Measurements from ENCODE around the gene GCN1. TPM values are rescaled to one million over a fixed set of nuclear protein-coding genes. Genes with fewer than 3 reads are reported as not detected.
"Not testable (repeated sequence)": the region's sequence is repeated elsewhere in the genome, so short reads cannot be mapped to it uniquely, and the experiment has no call there.

GCN1 gene
- total RNA-seq, 1 donor from 2014 or later = 77.2 TPM

GRCh38 chr12:120240495-120240833 is 45.9 kb upstream of the GCN1 start:
- Histone ChIP-seq H3K4me3 (no peak overlapping the region), H3K9me3 (no peaks in the 10 kb centered on the region), H3K27me3 (no peaks in the 10 kb centered on the region), H3K27ac (peak overlapping the region; percentile 53), H3K4me1 (peaks cover 70% of the 10 kb centered on the region), H3K36me3 (no peaks in the 10 kb centered on the region)
- TF ChIP-seq CTCF (IDR thresholded peaks at IDR 0.05) = no peak
- intact Hi-C loops (cut with DNase I) = no loop called here
- DNase-seq = no peak
- ATAC-seq = no peak

- ATAC-seq (no peak), DNase-seq (no peak)
- peaks cover 76% of the 10 kb centered on the region for H3K4me1 ChIP-seq
- TF ChIP-seq CTCF (IDR thresholded peaks at IDR 0.05) = no peak
- intact Hi-C loops (cut with DNase I) = no loop called here
- no peaks in the 10 kb centered on the region for H3K36me3 ChIP-seq
- H3K27me3 ChIP-seq = no peaks in the 10 kb centered on the region
- no peaks in the 10 kb centered on the region for H3K9me3 ChIP-seq
- H3K27ac ChIP-seq = peak overlapping the region; percentile 53
- H3K4me3 ChIP-seq = no peak overlapping the region
These were observed 45.4 kb upstream of the GCN1 start for GRCh38 chr12:120239776-120240494.

- intact Hi-C loops (cut with DNase I) = no loop called here
- H3K27ac ChIP-seq = peak overlapping the region; percentile 69
- ATAC-seq (no peak), DNase-seq (no peak)
- no peaks in the 10 kb centered on the region for H3K9me3 ChIP-seq
- no peaks in the 10 kb centered on the region for H3K36me3 ChIP-seq
- TF ChIP-seq CTCF (IDR thresholded peaks at IDR 0.05) = no peak
- no peak overlapping the region for H3K4me3 ChIP-seq
- H3K27me3 ChIP-seq = no peaks in the 10 kb centered on the region
- peaks cover 84% of the 10 kb centered on the region for H3K4me1 ChIP-seq
These were observed 44.4 kb upstream of the GCN1 start for GRCh38 chr12:120238839-120239445.

GRCh38 chr12:120238217-120238616 is 43.7 kb upstream of the GCN1 start:
- no peak for TF ChIP-seq CTCF (IDR thresholded peaks at IDR 0.05)
- no peak overlapping the region for H3K4me3 ChIP-seq
- DNase-seq (no peak), ATAC-seq (no peak)
- no peaks in the 10 kb centered on the region for H3K9me3 ChIP-seq
- H3K4me1 ChIP-seq = peaks cover 85% of the 10 kb centered on the region
- no peaks in the 10 kb centered on the region for H3K36me3 ChIP-seq
- no peaks in the 10 kb centered on the region for H3K27me3 ChIP-seq
- peak overlapping the region; percentile 69 for H3K27ac ChIP-seq
- intact Hi-C loops (cut with DNase I) = no loop called here

- intact Hi-C loops (cut with DNase I) = no loop called here
- DNase-seq = no peak
- Histone ChIP-seq H3K9me3 (no peaks in the 10 kb centered on the region), H3K4me1 (peaks cover 88% of the 10 kb centered on the region), H3K4me3 (no peak overlapping the region), H3K27me3 (no peaks in the 10 kb centered on the region), H3K36me3 (no peaks in the 10 kb centered on the region), H3K27ac (peak overlapping the region; percentile 69)
- TF ChIP-seq CTCF (IDR thresholded peaks at IDR 0.05) = no peak
- ATAC-seq = peak; percentile 32
These were observed 43.1 kb upstream of the GCN1 start for GRCh38 chr12:120237360-120238171.

GRCh38 chr12:120236809-120237208 is 42.3 kb upstream of the GCN1 start:
- Histone ChIP-seq H3K27ac (peak overlapping the region; percentile 69), H3K4me1 (peaks cover 95% of the 10 kb centered on the region)
- H3K4me3 ChIP-seq; intact Hi-C loops (cut with DNase I); H3K36me3 ChIP-seq; DNase-seq; H3K9me3 ChIP-seq; H3K27me3 ChIP-seq; ATAC-seq: not testable (repeated sequence)

Data from upper lobe of right lung (tissue), 1 donor.